Lower leg skin (tissue), 3 donors: ENCODE measurements around the gene MUC4.
"Not testable (repeated sequence)": the region's sequence is repeated elsewhere in the genome, so short reads cannot be mapped to it uniquely, and the experiment has no call there.

Source experiments
- POLR2A ChIP-seq, 2 donors: fragments of 450-650 bp; IDR thresholded peaks; one replicate each; pipeline ENCODE4 v1.6.1; 2016 to 2017; ENCODE audit warnings: antibody characterized with exemption in 2 of 2, mild to moderate bottlenecking in 1 of 2, moderate library complexity in 1 of 2
- TF ChIP-seq, protein P1 (sequence below), 3 donors: fragments of 450-650 bp; IDR thresholded peaks; one replicate each; pipeline ENCODE4 v1.5.1; 2016; ENCODE audit warnings: antibody characterized with exemption in 3 of 3, mild to moderate bottlenecking in 3 of 3, moderate library complexity in 2 of 3

DNA sequence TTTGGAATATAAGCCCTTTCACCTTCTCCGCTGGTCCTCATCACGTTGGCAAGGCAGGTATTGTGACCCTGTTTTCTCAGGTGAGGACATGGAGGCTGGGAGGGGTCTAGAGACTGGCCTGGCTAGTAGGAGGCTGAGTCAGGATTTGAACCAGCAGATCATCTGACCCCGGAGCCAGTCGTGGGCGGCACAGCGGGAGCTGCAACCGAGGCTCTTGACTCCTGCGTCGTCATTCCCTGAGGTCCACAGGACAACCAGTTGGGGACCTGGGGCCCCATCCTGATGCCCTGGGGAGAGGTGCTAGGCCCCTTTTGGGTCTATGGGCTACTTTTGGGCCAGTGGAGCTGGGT lies 88.8 kb downstream of the MUC4 start:
- TF ChIP-seq, protein P1, sequence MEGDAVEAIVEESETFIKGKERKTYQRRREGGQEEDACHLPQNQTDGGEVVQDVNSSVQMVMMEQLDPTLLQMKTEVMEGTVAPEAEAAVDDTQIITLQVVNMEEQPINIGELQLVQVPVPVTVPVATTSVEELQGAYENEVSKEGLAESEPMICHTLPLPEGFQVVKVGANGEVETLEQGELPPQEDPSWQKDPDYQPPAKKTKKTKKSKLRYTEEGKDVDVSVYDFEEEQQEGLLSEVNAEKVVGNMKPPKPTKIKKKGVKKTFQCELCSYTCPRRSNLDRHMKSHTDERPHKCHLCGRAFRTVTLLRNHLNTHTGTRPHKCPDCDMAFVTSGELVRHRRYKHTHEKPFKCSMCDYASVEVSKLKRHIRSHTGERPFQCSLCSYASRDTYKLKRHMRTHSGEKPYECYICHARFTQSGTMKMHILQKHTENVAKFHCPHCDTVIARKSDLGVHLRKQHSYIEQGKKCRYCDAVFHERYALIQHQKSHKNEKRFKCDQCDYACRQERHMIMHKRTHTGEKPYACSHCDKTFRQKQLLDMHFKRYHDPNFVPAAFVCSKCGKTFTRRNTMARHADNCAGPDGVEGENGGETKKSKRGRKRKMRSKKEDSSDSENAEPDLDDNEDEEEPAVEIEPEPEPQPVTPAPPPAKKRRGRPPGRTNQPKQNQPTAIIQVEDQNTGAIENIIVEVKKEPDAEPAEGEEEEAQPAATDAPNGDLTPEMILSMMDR (IDR thresholded peaks at IDR 0.05): not testable (repeated sequence)
- not testable (repeated sequence) for TF ChIP-seq POLR2A (IDR thresholded peaks at IDR 0.05)
